GM18508 (cell line): ENCODE data around the gene TACC2.

ENCODE experiments used
- ATAC-seq: cut with Tn5 transposase; IDR thresholded peaks from one replicate; pipeline ENCODE4 v1.9.1; 2021; ENCODE audit warnings: moderate number of reproducible peaks; ENCODE audit not compliant: insufficient read depth, unreplicated experiment

The TACC2 gene

DNA sequence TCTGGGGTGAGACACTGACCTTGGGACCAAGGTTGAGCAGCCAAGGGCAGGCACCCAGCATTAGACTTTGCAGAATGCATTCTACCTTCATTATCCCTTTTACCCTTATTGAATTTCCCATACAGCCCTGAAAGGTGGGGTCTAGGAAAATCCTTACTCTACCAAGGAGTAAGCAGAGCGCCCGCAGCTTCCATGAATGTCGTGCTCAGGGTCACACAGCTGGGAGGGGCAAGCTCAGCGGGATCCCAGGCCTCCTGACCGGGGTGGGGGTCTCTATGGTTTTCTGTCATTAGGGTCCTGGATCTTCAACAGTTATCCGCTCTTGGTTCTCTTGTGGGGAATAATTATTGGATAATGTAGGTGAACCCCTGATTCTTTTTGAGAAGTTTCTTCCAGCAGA, 251.4 kb downstream of the TACC2 start:
- ATAC-seq, result no peak

DNA sequence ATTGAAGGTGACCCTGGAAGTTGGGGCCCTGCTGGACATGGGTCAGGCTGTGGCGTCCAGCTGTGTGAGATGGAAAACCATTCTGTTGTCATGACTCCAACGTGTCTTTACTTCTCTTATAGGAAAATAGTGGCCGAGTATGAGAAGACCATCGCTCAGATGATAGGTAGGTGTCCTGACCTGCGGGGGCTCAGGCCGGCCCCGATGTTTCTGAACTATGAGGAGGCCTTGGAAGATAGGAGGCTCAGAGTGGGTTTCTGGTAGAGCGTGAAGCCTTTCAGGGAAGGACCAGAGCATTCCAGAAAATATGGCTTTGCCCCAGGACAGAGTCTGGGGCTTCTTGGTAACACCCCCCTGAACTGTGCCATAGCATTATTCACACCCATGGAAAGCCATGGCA, 252.9 kb downstream of the TACC2 start:
- no peak for ATAC-seq

- ATAC-seq, result no peak
Observed at GRCh38 chr10:122243550-122243949, 254.6 kb downstream of the TACC2 start.

GRCh38 chr10:122244001-122244975, 255.3 kb downstream of the TACC2 start:
- no peak for ATAC-seq

DNA sequence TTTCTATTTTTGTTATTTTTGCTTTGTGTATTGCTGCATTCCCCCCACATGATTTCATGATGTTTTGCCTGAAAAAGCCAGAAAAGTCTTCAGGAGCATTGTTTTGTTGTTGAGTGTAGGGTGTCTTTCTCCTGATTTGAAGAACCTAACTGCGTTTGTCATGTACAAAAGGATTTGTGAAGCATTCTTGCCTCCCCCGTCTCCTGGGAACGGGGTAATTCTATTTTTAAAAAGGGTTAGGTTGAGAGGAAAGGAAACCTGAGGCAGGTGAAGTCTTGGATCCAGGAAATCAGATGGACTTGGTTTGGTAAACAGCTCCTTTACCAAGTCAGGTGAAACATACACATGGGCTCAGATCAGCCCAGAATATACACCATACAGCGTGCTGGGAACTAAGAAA, 256.2 kb downstream of the TACC2 start:
- no peak for ATAC-seq

GRCh38 chr10:122245897-122246296, 256.9 kb downstream of the TACC2 start:
- ATAC-seq, result no peak

DNA sequence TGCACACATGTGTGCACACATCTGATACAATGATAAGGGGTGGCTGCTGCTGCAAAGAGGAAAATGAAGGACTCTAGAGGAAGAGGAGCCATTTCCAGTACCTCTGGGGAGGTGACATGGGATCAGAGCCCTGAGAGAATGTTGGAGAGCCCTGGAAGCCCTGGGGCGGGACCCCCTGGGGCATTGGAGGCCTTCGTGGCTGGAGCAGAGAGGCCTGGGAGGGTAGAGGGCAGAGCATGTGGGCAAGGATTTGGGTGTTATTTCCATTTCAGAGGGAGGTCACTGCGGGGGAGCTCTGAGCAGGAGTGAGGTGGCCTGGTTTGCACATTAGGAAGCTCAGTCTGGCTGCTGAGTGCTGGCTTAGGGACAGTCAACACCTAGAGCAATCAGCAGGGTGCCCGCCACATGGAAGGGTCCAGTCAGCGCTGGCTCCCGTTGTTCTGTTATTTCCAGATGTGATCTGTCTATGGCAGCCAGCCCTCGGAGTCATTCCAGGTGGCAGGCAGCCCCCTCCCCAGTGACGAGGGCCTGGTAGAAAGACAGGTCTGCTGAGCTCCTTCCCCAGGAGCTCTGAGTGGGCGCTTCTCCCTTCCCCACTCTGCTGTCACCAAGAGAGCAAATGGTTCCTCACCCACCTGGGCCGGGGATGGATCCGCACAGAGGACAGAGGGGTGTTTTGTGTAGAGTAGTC, 258.0 kb downstream of the TACC2 start:
- ATAC-seq, result no peak

- no peak for ATAC-seq
Observed at GRCh38 chr10:122248356-122249302, 259.7 kb downstream of the TACC2 start.

- no peak for ATAC-seq
Observed at GRCh38 chr10:122249303-122249850, 260.4 kb downstream of the TACC2 start.

- ATAC-seq, result no peak
Observed at GRCh38 chr10:122249991-122250750, 261.2 kb downstream of the TACC2 start.

- no peak for ATAC-seq
Observed at GRCh38 chr10:122251459-122252255, 262.7 kb downstream of the TACC2 start.

DNA sequence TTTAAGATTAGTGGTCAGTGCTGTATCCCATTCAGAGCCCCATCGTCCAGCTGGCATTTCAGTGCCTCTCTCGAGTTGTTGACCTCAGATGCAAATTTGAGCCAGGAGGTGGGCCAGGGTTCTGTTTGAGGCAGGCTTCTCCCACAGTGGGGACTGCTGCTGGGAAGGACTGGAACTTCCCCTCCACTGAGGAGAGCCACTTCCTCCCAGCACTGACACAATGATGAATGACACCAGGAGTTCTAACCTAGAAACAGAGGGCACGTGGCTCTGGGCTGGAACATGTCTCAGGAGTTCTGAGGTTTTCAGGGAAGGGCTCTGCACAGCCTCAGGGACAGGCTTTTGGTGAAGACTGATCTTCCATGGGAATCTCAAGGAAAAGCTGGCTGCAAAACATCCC, 263.8 kb downstream of the TACC2 start:
- no peak for ATAC-seq

GRCh38 chr10:122253605-122254004, 264.6 kb downstream of the TACC2 start:
- no peak for ATAC-seq

DNA sequence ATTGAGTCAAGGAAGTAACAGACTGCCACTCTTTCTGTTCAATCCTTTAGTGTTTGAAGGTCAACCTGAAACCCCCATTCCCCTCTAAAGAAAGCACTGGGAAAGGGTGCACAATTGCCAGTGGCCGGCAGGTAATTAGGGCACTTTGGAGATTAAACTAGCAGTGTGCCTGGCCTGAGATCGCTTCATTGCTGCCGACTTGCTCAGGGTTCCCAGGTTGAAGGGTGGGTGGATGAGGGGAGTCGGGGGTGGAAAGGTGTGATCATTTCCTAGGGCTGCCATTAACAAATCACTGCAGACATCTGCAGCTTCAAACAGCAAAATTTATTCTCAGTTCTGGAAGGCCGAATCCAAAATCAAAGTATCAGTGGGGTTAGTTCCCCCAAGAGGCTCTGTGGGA, 265.9 kb downstream of the TACC2 start:
- no peak for ATAC-seq

- no peak for ATAC-seq
Observed at GRCh38 chr10:122255509-122256301, 266.7 kb downstream of the TACC2 start.

DNA sequence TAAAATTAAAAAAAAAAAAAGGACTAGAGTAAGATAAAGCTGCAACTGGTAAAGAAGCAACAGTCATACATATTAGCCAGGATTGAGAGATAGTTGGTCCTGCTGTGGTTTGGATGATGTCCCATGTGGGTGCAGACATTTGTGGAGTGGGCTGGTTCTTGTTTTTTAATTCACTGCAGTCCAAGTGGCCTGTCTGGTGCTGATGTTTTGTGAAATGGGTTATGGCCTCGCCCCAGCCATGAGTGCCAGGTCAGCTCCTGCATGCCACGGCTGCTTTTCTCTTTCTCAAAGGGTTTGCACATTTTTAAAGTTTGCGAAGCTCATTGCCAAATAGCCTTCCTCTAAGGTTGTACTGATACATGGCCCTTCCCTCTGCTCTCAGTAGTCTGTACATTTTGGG, 268.1 kb downstream of the TACC2 start:
- ATAC-seq, result no peak

DNA sequence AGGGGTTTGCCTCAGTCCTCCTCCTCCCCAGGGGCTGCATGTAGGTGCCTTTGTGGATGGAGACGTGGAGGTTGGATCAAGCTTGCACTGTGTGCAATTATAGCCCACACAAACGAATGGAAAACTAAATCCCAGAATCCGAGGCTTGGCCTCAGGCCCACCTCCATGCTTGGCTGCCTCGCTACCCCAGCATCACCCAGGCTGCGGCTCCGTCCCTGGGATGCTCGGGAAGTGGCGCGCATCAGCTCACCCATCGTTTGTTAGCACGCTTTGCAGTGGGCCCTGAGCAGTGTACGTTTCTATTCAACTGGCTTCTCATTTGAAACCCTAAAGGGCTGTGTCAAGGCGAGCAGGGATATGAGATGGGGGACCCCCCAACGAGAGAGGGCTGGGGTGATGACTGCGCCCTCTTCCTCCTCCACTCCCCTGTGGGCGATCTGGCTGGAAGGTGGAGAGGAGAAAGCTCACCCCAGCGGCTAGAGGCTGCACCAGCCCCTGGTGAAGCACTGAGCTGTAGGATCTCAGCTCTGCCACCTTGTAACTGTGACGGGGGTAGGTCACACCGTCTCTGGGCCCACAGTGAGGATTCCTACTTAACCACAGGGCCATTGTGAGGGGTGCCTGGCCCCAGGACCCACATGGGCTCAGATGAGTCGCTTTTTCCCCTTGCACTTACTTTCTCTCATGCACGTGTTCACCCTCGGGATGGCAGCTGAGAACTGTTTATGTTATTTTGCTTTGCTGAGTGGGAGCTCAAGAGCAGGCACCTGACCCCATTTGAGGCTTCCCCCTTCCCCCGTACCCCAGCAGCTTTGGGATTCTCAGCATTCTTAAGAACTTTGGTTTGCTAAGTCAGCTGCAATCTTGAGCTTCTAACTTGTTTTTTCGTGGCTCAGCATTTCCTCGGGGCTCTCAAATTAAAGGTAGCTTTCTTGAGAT, 269.4 kb downstream of the TACC2 start:
- ATAC-seq, result no peak
